ENCODE measurements around the gene CSF2RB. TPM values are rescaled to one million over a fixed set of nuclear protein-coding genes. Genes with fewer than 3 reads are reported as not detected.

Gene CSF2RB
- total RNA-seq, 2 experiments from 2014 or later = 0.58 to 0.67 TPM

- CTCF ChIA-PET = interaction anchor here (0.8 kb wide), 1 partner anchor 10 kb away, joined by 3 read pairs; no protein-coding TSS in a partner anchor
- DNase-seq = no peak
- Mint-ChIP-seq H3K9me3 (no peaks in the 10 kb centered on the region), H3K4me3 (no peak overlapping the region), H3K36me3 (ENCODE audit: low read depth) (no peaks in the 10 kb centered on the region), H3K27ac (no peak overlapping the region), H3K27me3 (peaks cover 33% of the 10 kb centered on the region), H3K4me1 (no peaks in the 10 kb centered on the region)
- POLR2A ChIA-PET = no interaction called here
Measured at GRCh38 chr22:36911887-36912661, 1.4 kb upstream of the CSF2RB start.

GRCh38 chr22:36912694-36913426, 568 bp upstream of the CSF2RB start:
- Mint-ChIP-seq H3K4me3 (no peak overlapping the region), H3K36me3 (ENCODE audit: low read depth) (no peaks in the 10 kb centered on the region), H3K27ac (no peak overlapping the region), H3K9me3 (no peaks in the 10 kb centered on the region), H3K4me1 (no peaks in the 10 kb centered on the region), H3K27me3 (peaks cover 35% of the 10 kb centered on the region)
- POLR2A ChIA-PET = no interaction called here
- DNase-seq = no peak
- CTCF ChIA-PET = interaction anchor here (1.0 to 2.0 kb wide), 2 partner anchors 11 to 56 kb away, joined by 3 to 8 read pairs; no protein-coding TSS in a partner anchor

GRCh38 chr22:36914390-36914752, 943 bp downstream of the CSF2RB start:
- CTCF ChIA-PET = interaction anchor here (2.0 kb wide), 1 partner anchor 58 kb away, joined by 8 read pairs; no protein-coding TSS in a partner anchor
- Mint-ChIP-seq H3K9me3 (no peaks in the 10 kb centered on the region), H3K4me1 (no peaks in the 10 kb centered on the region), H3K27ac (no peak overlapping the region), H3K36me3 (ENCODE audit: low read depth) (no peaks in the 10 kb centered on the region), H3K27me3 (peaks cover 37% of the 10 kb centered on the region), H3K4me3 (no peak overlapping the region)
- no peak for DNase-seq
- POLR2A ChIA-PET = no interaction called here

- H3K9me3 Mint-ChIP-seq = no peaks in the 10 kb centered on the region
- H3K4me3 Mint-ChIP-seq = no peak overlapping the region
- ChIA-PET POLR2A (no interaction called here), CTCF (no interaction called here)
- H3K36me3 Mint-ChIP-seq (ENCODE audit: low read depth) = no peaks in the 10 kb centered on the region
- no peak for DNase-seq
- H3K4me1 Mint-ChIP-seq = no peaks in the 10 kb centered on the region
- no peak overlapping the region for H3K27ac Mint-ChIP-seq
- peaks cover 31% of the 10 kb centered on the region for H3K27me3 Mint-ChIP-seq
Measured at GRCh38 chr22:36916034-36916433, 2.6 kb downstream of the CSF2RB start.

- no peaks in the 10 kb centered on the region for H3K36me3 Mint-ChIP-seq (ENCODE audit: low read depth)
- peaks cover 22% of the 10 kb centered on the region for H3K27me3 Mint-ChIP-seq
- no peak overlapping the region for H3K27ac Mint-ChIP-seq
- peaks cover 1% of the 10 kb centered on the region for H3K4me1 Mint-ChIP-seq
- no peak for DNase-seq
- no peak overlapping the region for H3K4me3 Mint-ChIP-seq
- ChIA-PET POLR2A (no interaction called here), CTCF (interaction anchor here (0.9 to 1.0 kb wide), 2 partner anchors 10 to 15 kb away, joined by 3 read pairs; no protein-coding TSS in a partner anchor)
- H3K9me3 Mint-ChIP-seq = no peaks in the 10 kb centered on the region
Measured at GRCh38 chr22:36918586-36919284, 5.3 kb downstream of the CSF2RB start.

- CTCF ChIA-PET = interaction anchor here (1.0 kb wide), 1 partner anchor 65 kb away, joined by 4 read pairs; no protein-coding TSS in a partner anchor
- H3K27me3 Mint-ChIP-seq = peaks cover 22% of the 10 kb centered on the region
- no peak overlapping the region for H3K4me3 Mint-ChIP-seq
- no peak for DNase-seq
- no peak overlapping the region for H3K27ac Mint-ChIP-seq
- peaks cover 5% of the 10 kb centered on the region for H3K4me1 Mint-ChIP-seq
- POLR2A ChIA-PET = no interaction called here
- no peaks in the 10 kb centered on the region for H3K36me3 Mint-ChIP-seq (ENCODE audit: low read depth)
- H3K9me3 Mint-ChIP-seq = no peaks in the 10 kb centered on the region
Measured at GRCh38 chr22:36921309-36922104, 8.1 kb downstream of the CSF2RB start.

GRCh38 chr22:36922105-36922608, 8.7 kb downstream of the CSF2RB start:
- no peak overlapping the region for H3K4me3 Mint-ChIP-seq
- POLR2A ChIA-PET = no interaction called here

GRCh38 chr22:36922711-36923110, 9.3 kb downstream of the CSF2RB start:
- no peaks in the 10 kb centered on the region for H3K36me3 Mint-ChIP-seq (ENCODE audit: low read depth)
- H3K27me3 Mint-ChIP-seq = peaks cover 18% of the 10 kb centered on the region
- no peaks in the 10 kb centered on the region for H3K9me3 Mint-ChIP-seq
- no peak overlapping the region for H3K4me3 Mint-ChIP-seq
- ChIA-PET POLR2A (no interaction called here), CTCF (no interaction called here)
- DNase-seq = no peak
- peaks cover 5% of the 10 kb centered on the region for H3K4me1 Mint-ChIP-seq
- no peak overlapping the region for H3K27ac Mint-ChIP-seq

More at GRCh38 chr22:36922105-36922608, 8.7 kb downstream of the CSF2RB start:
- no peak for DNase-seq
- Mint-ChIP-seq H3K27ac (no peak overlapping the region), H3K4me1 (peaks cover 5% of the 10 kb centered on the region), H3K36me3 (ENCODE audit: low read depth) (no peaks in the 10 kb centered on the region), H3K9me3 (no peaks in the 10 kb centered on the region), H3K27me3 (peaks cover 21% of the 10 kb centered on the region)
- CTCF ChIA-PET = interaction anchor here (1.0 kb wide), 1 partner anchor 65 kb away, joined by 4 read pairs; no protein-coding TSS in a partner anchor

GRCh38 chr22:36923131-36923788, 9.8 kb downstream of the CSF2RB start:
- CTCF ChIA-PET = interaction anchor here (0.9 kb wide), 1 partner anchor 67 kb away, joined by 3 read pairs; no protein-coding TSS in a partner anchor
- no peak overlapping the region for H3K27ac Mint-ChIP-seq
- DNase-seq = no peak
- H3K4me3 Mint-ChIP-seq = no peak overlapping the region
- POLR2A ChIA-PET = no interaction called here
- H3K9me3 Mint-ChIP-seq = no peaks in the 10 kb centered on the region
- peaks cover 5% of the 10 kb centered on the region for H3K4me1 Mint-ChIP-seq
- no peaks in the 10 kb centered on the region for H3K36me3 Mint-ChIP-seq (ENCODE audit: low read depth)
- peaks cover 14% of the 10 kb centered on the region for H3K27me3 Mint-ChIP-seq

- ChIA-PET CTCF (interaction anchor here (0.9 kb wide), 1 partner anchor 68 kb away, joined by 3 read pairs; no protein-coding TSS in a partner anchor), POLR2A (no interaction called here)
- H3K4me1 Mint-ChIP-seq = peaks cover 5% of the 10 kb centered on the region
- H3K36me3 Mint-ChIP-seq (ENCODE audit: low read depth) = no peaks in the 10 kb centered on the region
- no peak for DNase-seq
- no peaks in the 10 kb centered on the region for H3K9me3 Mint-ChIP-seq
- H3K4me3 Mint-ChIP-seq = no peak overlapping the region
- H3K27me3 Mint-ChIP-seq = peaks cover 9% of the 10 kb centered on the region
- peak overlapping the region; percentile 31 for H3K27ac Mint-ChIP-seq
Measured at GRCh38 chr22:36924151-36924698, 10.8 kb downstream of the CSF2RB start.

GRCh38 chr22:36925388-36926290, 12.2 kb downstream of the CSF2RB start:
- Mint-ChIP-seq H3K4me3 (no peak overlapping the region), H3K27ac (no peak overlapping the region)
- POLR2A ChIA-PET = no interaction called here

More at GRCh38 chr22:36925388-36926290, 12.2 kb downstream of the CSF2RB start:
- no peaks in the 10 kb centered on the region for H3K36me3 Mint-ChIP-seq (ENCODE audit: low read depth)
- H3K27me3 Mint-ChIP-seq = peaks cover 6% of the 10 kb centered on the region
- no peak for DNase-seq
- CTCF ChIA-PET = interaction anchor here (1.3 kb wide), 1 partner anchor 56 kb away, joined by 4 read pairs; no protein-coding TSS in a partner anchor
- no peaks in the 10 kb centered on the region for H3K9me3 Mint-ChIP-seq
- H3K4me1 Mint-ChIP-seq = peaks cover 5% of the 10 kb centered on the region
